ENCODE results near the gene PRDM11. TPM values are rescaled to one million over a fixed set of nuclear protein-coding genes. Genes with fewer than 3 reads are reported as not detected.

The PRDM11 gene
- total and polyA plus RNA-seq, 7 experiments from 2014 or later: 0.44 to 8.8 (median 5.7) TPM

GRCh38 chr11:45232341-45233080, 86.1 kb downstream of the PRDM11 start:
- ATAC-seq (no peak), DNase-seq (no peak)
- ChIA-PET POLR2A (no interaction called here), CTCF (interaction anchor here (0.6 kb wide), 2 partner anchors 14 to 40 kb away, joined by 3 read pairs; no protein-coding TSS in a partner anchor)
- no peaks in the 10 kb centered on the region for H3K9me3 ChIP-seq (ENCODE audit: control insufficient read depth in 2 of 3, low read length in 3 of 3)
- Mint-ChIP-seq H3K36me3 (peaks cover 0 to 8% (median 0%) of the 10 kb centered on the region in 5 donors), H3K27ac (no peak overlapping the region), H3K4me1 (peaks cover 0 to 3% (median 0%) of the 10 kb centered on the region in 7 donors), H3K9me3 (no peaks in the 10 kb centered on the region), H3K27me3 (peaks cover 3 to 14% (median 7%) of the 10 kb centered on the region in 5 donors), H3K4me3 (no peak overlapping the region)
- intact Hi-C loops (cut with micrococcal nuclease): loop anchor here in 1 of 2 donors (2.0 kb wide), 1 partner anchor 122 kb away; no protein-coding TSS in a partner anchor
- H3K36me3 ChIP-seq (ENCODE audit: control insufficient read depth in 2 of 3, insufficient read depth in 3 of 3, low read length in 3 of 3): no peaks in the 10 kb centered on the region
- no peaks in the 10 kb centered on the region for H3K27me3 ChIP-seq (ENCODE audit: control insufficient read depth in 2 of 2, insufficient read depth in 2 of 2, low read length in 2 of 2)
- H3K4me1 ChIP-seq (ENCODE audit: control insufficient read depth in 2 of 2, insufficient read depth in 2 of 2, low read length in 2 of 2): no peaks in the 10 kb centered on the region
- H3K4me3 ChIP-seq (ENCODE audit: low read length): no peak overlapping the region
- H3K27ac ChIP-seq (ENCODE audit: low read depth, low read length): no peak overlapping the region

- H3K27ac ChIP-seq (ENCODE audit: low read depth, low read length): no peak overlapping the region
- H3K27me3 ChIP-seq (ENCODE audit: control insufficient read depth in 2 of 2, insufficient read depth in 2 of 2, low read length in 2 of 2): no peaks in the 10 kb centered on the region
- Mint-ChIP-seq H3K27ac (no peak overlapping the region), H3K4me3 (no peak overlapping the region), H3K4me1 (peaks cover 0 to 3% (median 0%) of the 10 kb centered on the region in 7 donors), H3K9me3 (peaks cover 0 to 3% (median 0%) of the 10 kb centered on the region in 11 donors), H3K27me3 (peaks cover 3 to 19% (median 15%) of the 10 kb centered on the region in 5 donors), H3K36me3 (peaks cover 0 to 3% (median 0%) of the 10 kb centered on the region in 5 donors)
- DNase-seq (peak in 8 of 9 donors; percentile 16 to 53 (median 32)), ATAC-seq (peak; percentile 82)
- intact Hi-C loops (cut with micrococcal nuclease): loop anchor here in 1 of 2 donors (2.0 kb wide), 1 partner anchor 122 kb away; no protein-coding TSS in a partner anchor
- no peaks in the 10 kb centered on the region for H3K36me3 ChIP-seq (ENCODE audit: control insufficient read depth in 2 of 3, insufficient read depth in 3 of 3, low read length in 3 of 3)
- H3K9me3 ChIP-seq (ENCODE audit: control insufficient read depth in 2 of 3, low read length in 3 of 3): no peaks in the 10 kb centered on the region
- H3K4me3 ChIP-seq (ENCODE audit: low read length): no peak overlapping the region
- ChIA-PET CTCF (interaction anchor here (0.6 kb wide), 2 partner anchors 14 to 39 kb away, joined by 3 read pairs; no protein-coding TSS in a partner anchor), POLR2A (no interaction called here)
- H3K4me1 ChIP-seq (ENCODE audit: control insufficient read depth in 2 of 2, insufficient read depth in 2 of 2, low read length in 2 of 2): no peaks in the 10 kb centered on the region
These were observed 86.8 kb downstream of the PRDM11 start for GRCh38 chr11:45233121-45233803.

- no peak overlapping the region for H3K27ac ChIP-seq (ENCODE audit: low read depth, low read length)
- H3K36me3 Mint-ChIP-seq: peaks cover 0 to 3% (median 0%) of the 10 kb centered on the region in 5 donors
- H3K27me3 ChIP-seq (ENCODE audit: control insufficient read depth in 2 of 2, insufficient read depth in 2 of 2, low read length in 2 of 2): no peaks in the 10 kb centered on the region
- H3K9me3 ChIP-seq (ENCODE audit: control insufficient read depth in 2 of 3, low read length in 3 of 3): no peaks in the 10 kb centered on the region
- ChIA-PET POLR2A (no interaction called here), CTCF (no interaction called here)
- no peak for DNase-seq
- H3K4me1 ChIP-seq (ENCODE audit: control insufficient read depth in 2 of 2, insufficient read depth in 2 of 2, low read length in 2 of 2): no peaks in the 10 kb centered on the region
- H3K27me3 Mint-ChIP-seq: peaks cover 3 to 21% (median 17%) of the 10 kb centered on the region in 5 donors
- peak; percentile 13 for ATAC-seq
- intact Hi-C loops (cut with micrococcal nuclease): loop anchor here in 1 of 2 donors (2.0 kb wide), 1 partner anchor 123 kb away; no protein-coding TSS in a partner anchor
- H3K4me1 Mint-ChIP-seq: peaks cover 0 to 3% (median 0%) of the 10 kb centered on the region in 7 donors
- H3K4me3 Mint-ChIP-seq: no peak overlapping the region
- H3K36me3 ChIP-seq (ENCODE audit: control insufficient read depth in 2 of 3, insufficient read depth in 3 of 3, low read length in 3 of 3): no peaks in the 10 kb centered on the region
- H3K9me3 Mint-ChIP-seq: peaks cover 0 to 5% (median 0%) of the 10 kb centered on the region in 11 donors
- H3K27ac Mint-ChIP-seq: no peak overlapping the region
- H3K4me3 ChIP-seq (ENCODE audit: low read length): no peak overlapping the region
These were observed 87.3 kb downstream of the PRDM11 start for GRCh38 chr11:45233804-45234170.

- CTCF ChIA-PET: no interaction called here
- H3K27ac Mint-ChIP-seq: no peak overlapping the region
- DNase-seq: no peak
- no peak for ATAC-seq
- no peaks in the 10 kb centered on the region for H3K9me3 ChIP-seq (ENCODE audit: control insufficient read depth in 2 of 3, low read length in 3 of 3)
- no peaks in the 10 kb centered on the region for H3K36me3 ChIP-seq (ENCODE audit: control insufficient read depth in 2 of 3, insufficient read depth in 3 of 3, low read length in 3 of 3)
- peaks cover 0 to 3% (median 0%) of the 10 kb centered on the region in 7 donors for H3K4me1 Mint-ChIP-seq
- H3K27me3 ChIP-seq (ENCODE audit: control insufficient read depth in 2 of 2, insufficient read depth in 2 of 2, low read length in 2 of 2): no peaks in the 10 kb centered on the region
- no peak overlapping the region for H3K4me3 ChIP-seq (ENCODE audit: low read length)
- peaks cover 0 to 12% (median 0%) of the 10 kb centered on the region in 11 donors for H3K9me3 Mint-ChIP-seq
- intact Hi-C loops (cut with micrococcal nuclease): no loop called here
- no peak overlapping the region for H3K4me3 Mint-ChIP-seq
- no peaks in the 10 kb centered on the region for H3K4me1 ChIP-seq (ENCODE audit: control insufficient read depth in 2 of 2, insufficient read depth in 2 of 2, low read length in 2 of 2)
- POLR2A ChIA-PET: no interaction called here
- peaks cover 3 to 24% (median 22%) of the 10 kb centered on the region in 5 donors for H3K27me3 Mint-ChIP-seq
- H3K27ac ChIP-seq (ENCODE audit: low read depth, low read length): no peak overlapping the region
- H3K36me3 Mint-ChIP-seq: peaks cover 0 to 3% (median 0%) of the 10 kb centered on the region in 5 donors
These were observed 88.0 kb downstream of the PRDM11 start for GRCh38 chr11:45234306-45235006.

GRCh38 chr11:45237711-45238315, 91.4 kb downstream of the PRDM11 start:
- no peaks in the 10 kb centered on the region for H3K9me3 ChIP-seq (ENCODE audit: control insufficient read depth in 2 of 3, low read length in 3 of 3)
- H3K27ac ChIP-seq (ENCODE audit: low read depth, low read length): no peak overlapping the region
- DNase-seq (no peak), ATAC-seq (no peak)
- Mint-ChIP-seq H3K27me3 (peaks cover 7 to 31% (median 22%) of the 10 kb centered on the region in 5 donors), H3K36me3 (peaks cover 0 to 3% (median 0%) of the 10 kb centered on the region in 5 donors), H3K27ac (no peak overlapping the region), H3K4me1 (peaks cover 0 to 3% (median 0%) of the 10 kb centered on the region in 7 donors), H3K4me3 (no peak overlapping the region), H3K9me3 (peaks cover 0 to 18% (median 3%) of the 10 kb centered on the region in 11 donors)
- H3K4me1 ChIP-seq (ENCODE audit: control insufficient read depth in 2 of 2, insufficient read depth in 2 of 2, low read length in 2 of 2): no peaks in the 10 kb centered on the region
- intact Hi-C loops (cut with micrococcal nuclease): no loop called here
- CTCF ChIA-PET: no interaction called here
- no peak overlapping the region for H3K4me3 ChIP-seq (ENCODE audit: low read length)
- H3K36me3 ChIP-seq (ENCODE audit: control insufficient read depth in 2 of 3, insufficient read depth in 3 of 3, low read length in 3 of 3): no peaks in the 10 kb centered on the region
- no peaks in the 10 kb centered on the region for H3K27me3 ChIP-seq (ENCODE audit: control insufficient read depth in 2 of 2, insufficient read depth in 2 of 2, low read length in 2 of 2)
- POLR2A ChIA-PET: no interaction called here

GRCh38 chr11:45238724-45239123, 92.3 kb downstream of the PRDM11 start:
- no peak overlapping the region for H3K4me3 ChIP-seq (ENCODE audit: low read length)
- intact Hi-C loops (cut with micrococcal nuclease): no loop called here
- H3K27ac Mint-ChIP-seq: no peak overlapping the region
- CTCF ChIA-PET: no interaction called here
- H3K27me3 ChIP-seq (ENCODE audit: control insufficient read depth in 2 of 2, insufficient read depth in 2 of 2, low read length in 2 of 2): no peaks in the 10 kb centered on the region
- H3K27ac ChIP-seq (ENCODE audit: low read depth, low read length): no peak overlapping the region
- no peaks in the 10 kb centered on the region for H3K9me3 ChIP-seq (ENCODE audit: control insufficient read depth in 2 of 3, low read length in 3 of 3)
- DNase-seq (no peak), ATAC-seq (no peak)
- H3K4me3 Mint-ChIP-seq: no peak overlapping the region
- peaks cover 7 to 31% (median 22%) of the 10 kb centered on the region in 5 donors for H3K27me3 Mint-ChIP-seq
- H3K4me1 Mint-ChIP-seq: no peaks in the 10 kb centered on the region
- H3K36me3 ChIP-seq (ENCODE audit: control insufficient read depth in 2 of 3, insufficient read depth in 3 of 3, low read length in 3 of 3): no peaks in the 10 kb centered on the region
- POLR2A ChIA-PET: no interaction called here
- H3K9me3 Mint-ChIP-seq: peaks cover 0 to 18% (median 3%) of the 10 kb centered on the region in 11 donors
- H3K36me3 Mint-ChIP-seq: peaks cover 0 to 3% (median 0%) of the 10 kb centered on the region in 5 donors
- H3K4me1 ChIP-seq (ENCODE audit: control insufficient read depth in 2 of 2, insufficient read depth in 2 of 2, low read length in 2 of 2): no peaks in the 10 kb centered on the region
